Embryonic facial prominence (tissue), 1 donor: ENCODE results near the gene DPF1.

ENCODE experiments used
- DNase-seq: peaks from one replicate; pipeline ENCODE4 v3.0.0-alpha.2; 2016; ENCODE audit errors: extremely low spot score

The DPF1 gene

GRCh38 chr19:38163419-38164290, 60.4 kb downstream of the DPF1 start:
- no peak for DNase-seq

GRCh38 chr19:38162632-38163031, 61.4 kb downstream of the DPF1 start:
- DNase-seq, result no peak

GRCh38 chr19:38162094-38162493, 61.9 kb downstream of the DPF1 start:
- no peak for DNase-seq
